DMS153 (cell line): ENCODE results near the gene CTSA.
"Not testable (repeated sequence)": the region's sequence is repeated elsewhere in the genome, so short reads cannot be mapped to it uniquely, and the experiment has no call there.

ENCODE experiments used
- DNase-seq: peaks from one replicate; lab custom pipeline; 2025; lab: John Stamatoyannopoulos, UW

Gene CTSA

DNA sequence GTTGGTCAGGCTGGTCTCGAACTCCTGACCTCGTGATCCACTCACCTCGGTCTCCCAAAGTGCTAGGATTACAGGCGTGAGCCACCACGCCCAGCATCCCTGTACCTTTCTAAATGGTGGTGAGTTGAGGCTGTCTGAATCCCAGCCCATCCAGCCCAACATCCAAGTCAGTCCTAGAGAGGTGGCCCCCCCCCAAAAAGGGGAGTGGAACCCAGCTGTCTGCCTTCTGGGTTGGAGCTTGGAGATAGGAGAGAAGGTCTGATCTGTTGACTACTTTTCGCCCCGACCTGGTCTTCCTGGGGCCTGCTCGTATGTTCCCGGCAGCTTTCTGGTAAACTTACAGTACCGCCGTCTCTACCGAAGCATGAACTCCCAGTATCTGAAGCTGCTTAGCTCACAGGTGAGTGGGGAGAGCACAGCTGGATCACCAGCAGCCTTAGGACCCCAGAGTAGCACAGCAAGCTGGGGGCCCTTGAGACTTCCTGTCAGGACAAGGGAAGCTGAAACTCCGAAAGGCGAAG, 5.6 kb downstream of the CTSA start:
- no peak for DNase-seq

DNA sequence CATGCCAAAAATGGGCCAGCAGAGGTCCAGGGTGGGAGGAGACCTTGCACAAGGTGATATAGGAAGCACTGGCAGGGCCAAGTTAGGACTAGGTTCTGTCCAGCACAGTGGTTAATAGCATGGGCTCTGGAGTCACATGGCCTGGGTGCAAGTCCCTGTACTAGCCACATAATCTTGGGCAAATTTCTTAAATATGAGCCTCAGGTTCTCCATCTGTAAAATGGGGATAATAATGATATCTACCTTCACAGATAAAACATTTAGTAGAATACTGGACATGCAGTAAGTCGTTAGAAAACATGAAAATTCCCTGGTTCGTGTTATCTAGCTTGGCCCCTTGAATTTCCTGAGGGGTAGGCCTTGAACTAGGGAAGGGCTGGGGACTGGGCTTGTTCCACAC, 6.2 kb downstream of the CTSA start:
- DNase-seq, result no peak

DNA sequence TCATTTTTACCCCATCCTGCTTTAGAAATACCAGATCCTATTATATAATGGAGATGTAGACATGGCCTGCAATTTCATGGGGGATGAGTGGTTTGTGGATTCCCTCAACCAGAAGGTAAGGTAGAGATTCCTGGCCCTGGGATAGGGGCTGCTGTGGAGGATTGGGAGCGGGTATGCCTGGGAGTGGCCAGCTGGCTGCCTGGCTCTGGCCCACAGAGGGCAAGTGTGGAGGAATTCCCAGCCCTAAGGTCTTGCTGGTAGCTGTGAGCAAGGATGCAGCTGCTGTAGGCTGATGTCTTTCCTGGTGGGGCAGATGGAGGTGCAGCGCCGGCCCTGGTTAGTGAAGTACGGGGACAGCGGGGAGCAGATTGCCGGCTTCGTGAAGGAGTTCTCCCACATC, 6.6 kb downstream of the CTSA start:
- DNase-seq, result no peak

DNA sequence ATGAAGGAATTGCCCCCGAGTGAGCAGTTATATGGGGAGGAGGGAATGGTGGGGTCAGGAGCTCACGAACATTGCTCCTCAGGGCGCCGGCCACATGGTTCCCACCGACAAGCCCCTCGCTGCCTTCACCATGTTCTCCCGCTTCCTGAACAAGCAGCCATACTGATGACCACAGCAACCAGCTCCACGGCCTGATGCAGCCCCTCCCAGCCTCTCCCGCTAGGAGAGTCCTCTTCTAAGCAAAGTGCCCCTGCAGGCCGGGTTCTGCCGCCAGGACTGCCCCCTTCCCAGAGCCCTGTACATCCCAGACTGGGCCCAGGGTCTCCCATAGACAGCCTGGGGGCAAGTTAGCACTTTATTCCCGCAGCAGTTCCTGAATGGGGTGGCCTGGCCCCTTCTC, 7.2 kb downstream of the CTSA start:
- no peak for DNase-seq

DNA sequence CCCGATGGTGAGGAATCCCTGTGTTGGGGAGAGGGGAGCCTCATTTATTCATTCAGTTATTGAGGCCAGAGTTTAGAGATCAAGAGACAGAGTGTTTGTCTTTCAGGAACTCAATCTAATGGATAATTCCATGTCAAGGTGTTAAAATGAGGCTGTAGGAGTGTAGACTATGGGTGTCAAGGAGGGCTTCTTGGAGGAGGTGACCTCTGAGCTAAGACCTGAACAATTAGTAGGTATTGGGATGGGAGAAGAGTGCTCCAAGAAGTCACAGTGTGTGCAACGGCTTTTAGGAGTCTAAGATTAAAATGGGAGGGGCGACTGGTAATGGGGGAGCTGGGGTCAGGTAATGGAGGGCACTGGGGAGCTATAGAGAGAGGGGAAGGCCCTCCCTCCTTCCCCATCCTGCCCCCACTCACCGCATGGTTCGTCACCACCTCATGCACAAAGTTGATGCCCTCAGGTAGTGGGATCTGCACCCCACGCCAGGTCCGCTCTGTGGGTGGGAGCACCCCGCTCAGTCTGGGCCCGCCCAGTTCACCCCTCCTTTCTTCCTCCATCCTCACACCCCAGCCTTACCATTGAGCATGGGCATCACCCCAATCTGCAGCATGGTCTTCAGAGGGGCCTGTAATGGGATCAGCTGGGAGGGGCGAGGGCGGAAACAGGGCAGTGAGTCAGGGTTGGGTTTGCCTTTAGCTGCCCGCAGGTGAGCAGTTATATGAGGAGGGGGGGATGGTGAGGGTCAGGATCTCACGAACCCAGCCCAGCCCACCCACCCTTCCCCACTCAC, 8.1 kb downstream of the CTSA start:
- DNase-seq, result no peak

DNA sequence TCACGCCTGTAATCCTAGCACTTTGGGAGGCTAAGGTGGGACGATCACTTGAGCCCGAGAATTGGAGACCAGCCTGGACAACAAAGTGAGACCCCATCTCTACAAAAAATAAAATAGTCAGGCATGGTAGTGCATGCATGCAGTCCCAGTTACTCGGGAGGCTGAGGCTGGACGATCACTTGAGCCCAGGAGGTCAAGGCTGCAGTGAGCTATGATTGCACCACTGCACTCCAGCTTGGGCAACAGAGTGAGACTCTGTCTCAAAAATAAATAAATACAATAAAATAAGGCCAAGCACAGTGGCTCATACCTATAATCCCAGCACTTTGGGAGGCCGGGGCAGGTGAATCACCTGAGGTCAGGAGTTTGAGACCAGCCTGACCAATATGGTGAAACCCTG, 10.2 kb downstream of the CTSA start:
- DNase-seq, result not testable (repeated sequence)

DNA sequence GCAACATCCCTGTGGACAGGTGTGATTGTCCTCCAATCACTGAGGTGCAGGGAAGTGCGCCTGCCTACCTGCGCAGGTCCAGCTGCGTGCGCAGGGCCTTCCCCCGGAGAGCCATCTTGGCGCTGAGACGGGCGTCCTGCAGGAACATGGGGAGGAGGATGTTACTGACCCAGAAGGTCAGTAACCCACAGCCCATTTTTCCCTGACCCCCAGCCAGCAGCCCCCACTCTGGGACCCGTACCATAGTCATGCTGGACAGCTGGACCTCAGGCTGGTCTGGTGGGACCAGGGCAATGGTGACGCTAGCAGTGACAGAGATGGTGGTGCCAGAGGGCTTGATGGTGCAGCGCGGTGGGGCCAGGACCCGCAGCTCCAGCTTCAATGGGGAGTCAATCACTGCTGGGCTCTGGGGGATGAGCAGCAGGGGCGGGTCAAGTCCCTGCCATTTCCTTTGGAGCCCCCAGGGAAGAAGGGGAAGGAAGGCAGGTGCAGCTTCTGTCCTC, 11.1 kb downstream of the CTSA start:
- no peak for DNase-seq

DNA sequence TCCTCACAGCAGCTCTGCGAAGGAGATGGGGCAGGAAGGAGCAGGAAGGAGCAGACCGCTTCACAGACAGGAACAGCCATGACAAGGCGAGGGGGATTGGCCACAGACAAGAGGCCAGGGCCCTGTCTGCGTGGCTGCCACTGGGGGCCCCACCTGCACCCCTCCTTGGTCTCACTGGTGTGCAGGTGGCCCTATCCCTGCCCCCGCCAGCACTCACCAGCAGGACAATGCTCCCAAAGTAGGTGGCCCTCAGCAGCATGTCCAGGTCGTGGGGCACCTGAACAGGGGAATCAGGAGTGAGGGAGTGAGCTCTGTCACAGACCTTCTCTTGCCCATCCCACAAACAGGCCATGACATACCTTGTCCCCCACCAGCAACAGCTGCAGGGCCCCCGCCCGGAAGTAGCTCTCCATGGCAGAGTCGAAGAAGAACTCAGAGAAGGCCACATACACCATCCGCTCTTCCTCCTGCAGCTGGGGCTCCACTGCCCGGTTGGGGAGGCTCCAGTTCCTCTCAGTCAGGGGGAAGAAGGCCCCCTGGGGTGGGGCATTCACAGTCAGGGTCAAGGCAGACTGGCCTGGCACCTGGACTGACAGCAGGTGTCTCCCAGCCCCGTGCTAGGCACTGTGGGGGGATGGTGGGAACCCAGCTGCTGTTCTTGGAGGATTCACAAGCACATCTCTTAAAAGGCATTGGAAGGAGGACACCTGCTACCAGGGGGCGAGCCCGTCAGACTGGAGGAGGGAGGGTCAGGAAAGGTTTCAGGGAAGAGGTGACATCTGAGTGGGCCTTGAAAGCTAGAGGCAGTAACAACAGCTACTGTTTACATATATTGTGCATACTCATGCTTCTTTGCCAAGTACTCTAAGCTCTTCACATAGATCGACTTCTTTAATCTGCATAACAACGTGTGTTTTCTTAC, 13.7 kb downstream of the CTSA start:
- DNase-seq, result no peak

DNA sequence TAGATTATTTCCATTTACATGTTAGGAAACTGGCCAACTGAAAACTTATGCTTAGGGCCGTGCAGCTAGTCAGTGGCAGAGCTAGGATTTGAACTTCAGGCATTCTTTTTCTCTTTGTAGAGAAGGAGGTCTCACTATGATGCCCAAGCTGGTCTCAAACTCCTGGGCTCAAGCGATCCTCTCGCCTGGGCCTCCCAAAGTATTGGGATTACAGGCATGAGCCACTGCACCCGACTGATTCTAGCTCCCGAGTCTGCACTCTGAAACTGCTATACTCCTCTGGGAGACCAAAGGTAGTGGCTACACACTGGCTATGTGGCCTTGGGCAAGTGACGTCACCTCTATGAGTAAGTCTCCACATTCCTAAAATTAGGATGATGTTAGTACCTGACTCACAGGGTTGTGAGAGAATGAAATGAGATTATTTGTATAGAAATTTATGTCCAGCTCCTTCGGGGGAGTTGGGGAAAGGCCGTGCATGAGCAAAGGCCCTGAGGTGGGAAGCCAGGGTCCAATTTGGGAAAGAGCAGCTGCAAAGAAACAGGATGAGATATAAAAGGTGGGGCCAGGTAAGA, 14.5 kb downstream of the CTSA start:
- no peak for DNase-seq

DNA sequence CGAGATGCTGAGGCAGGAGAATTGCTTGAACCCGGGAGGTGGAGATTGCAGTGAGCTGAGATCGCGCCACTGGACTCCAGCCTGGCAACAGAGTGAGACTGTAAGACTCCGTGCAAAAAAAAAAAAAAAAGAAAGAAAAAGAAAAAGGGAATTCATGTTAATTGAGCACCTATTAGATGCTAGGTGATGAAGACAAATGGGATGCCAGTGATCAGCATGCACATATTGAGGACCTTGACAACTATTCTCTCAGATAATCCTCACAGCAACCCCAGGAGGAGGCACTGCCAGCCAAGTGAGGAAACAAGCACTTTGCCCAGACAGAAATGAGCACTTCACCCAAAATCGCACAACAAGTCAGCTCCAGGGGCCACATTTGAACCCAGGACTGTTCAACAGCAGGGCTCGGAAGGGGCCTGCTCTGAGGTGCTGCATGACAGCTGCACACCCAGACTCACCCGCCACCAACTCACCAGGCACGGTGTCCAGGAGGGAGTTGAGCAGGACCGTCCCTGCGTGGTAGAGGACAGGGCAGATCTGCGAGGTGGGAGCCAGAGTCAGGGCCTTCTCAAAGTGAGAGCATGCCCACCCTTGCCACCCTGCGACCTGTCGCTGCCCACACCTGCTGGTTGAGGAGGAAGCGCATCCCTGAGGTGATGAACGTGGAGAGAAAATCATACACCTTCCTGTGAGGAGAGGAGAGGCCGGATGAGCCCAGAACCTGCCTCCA, 16.2 kb downstream of the CTSA start:
- no peak for DNase-seq

DNA sequence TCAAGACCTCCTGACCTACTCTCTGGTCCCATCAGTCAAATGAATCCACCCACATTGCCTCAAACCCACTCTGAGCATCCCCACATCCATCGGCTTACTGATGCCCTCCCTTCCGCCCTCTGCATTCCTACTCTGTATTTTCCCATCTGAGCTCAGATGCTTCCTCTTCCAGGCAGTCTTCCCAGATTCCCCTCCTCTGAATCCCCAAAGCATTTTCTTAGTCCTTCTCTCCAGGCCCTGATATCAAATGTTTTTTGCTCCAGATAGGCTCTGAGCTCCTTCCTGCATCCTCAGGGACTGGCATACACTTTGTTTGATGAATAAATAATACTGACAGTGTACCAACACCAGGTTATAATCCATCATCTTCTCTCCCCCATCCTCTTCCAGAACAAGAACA, 16.9 kb downstream of the CTSA start:
- DNase-seq, result no peak

DNA sequence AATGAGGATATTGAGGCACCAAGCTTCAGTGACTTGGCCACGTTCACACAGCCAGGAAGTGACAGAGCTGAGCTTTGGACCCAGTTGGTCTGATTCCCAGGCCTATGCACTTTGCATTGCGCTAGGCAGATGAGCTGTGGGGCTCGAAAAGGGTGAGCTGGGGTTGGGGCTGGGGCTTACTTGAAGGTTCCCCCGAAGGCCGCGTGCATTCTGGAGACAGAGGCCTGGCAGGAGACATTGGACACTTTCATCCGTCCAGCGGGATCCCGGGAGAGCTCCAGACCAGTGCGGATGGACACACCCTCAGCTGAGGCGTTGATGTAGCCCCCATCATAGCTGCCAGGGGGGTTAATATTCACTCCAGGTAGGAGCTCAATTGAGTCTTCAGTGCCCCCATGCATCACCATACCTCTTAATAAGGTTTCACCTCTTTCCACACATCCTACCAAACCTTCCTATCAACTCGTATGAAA, 18.2 kb downstream of the CTSA start:
- no peak for DNase-seq

DNA sequence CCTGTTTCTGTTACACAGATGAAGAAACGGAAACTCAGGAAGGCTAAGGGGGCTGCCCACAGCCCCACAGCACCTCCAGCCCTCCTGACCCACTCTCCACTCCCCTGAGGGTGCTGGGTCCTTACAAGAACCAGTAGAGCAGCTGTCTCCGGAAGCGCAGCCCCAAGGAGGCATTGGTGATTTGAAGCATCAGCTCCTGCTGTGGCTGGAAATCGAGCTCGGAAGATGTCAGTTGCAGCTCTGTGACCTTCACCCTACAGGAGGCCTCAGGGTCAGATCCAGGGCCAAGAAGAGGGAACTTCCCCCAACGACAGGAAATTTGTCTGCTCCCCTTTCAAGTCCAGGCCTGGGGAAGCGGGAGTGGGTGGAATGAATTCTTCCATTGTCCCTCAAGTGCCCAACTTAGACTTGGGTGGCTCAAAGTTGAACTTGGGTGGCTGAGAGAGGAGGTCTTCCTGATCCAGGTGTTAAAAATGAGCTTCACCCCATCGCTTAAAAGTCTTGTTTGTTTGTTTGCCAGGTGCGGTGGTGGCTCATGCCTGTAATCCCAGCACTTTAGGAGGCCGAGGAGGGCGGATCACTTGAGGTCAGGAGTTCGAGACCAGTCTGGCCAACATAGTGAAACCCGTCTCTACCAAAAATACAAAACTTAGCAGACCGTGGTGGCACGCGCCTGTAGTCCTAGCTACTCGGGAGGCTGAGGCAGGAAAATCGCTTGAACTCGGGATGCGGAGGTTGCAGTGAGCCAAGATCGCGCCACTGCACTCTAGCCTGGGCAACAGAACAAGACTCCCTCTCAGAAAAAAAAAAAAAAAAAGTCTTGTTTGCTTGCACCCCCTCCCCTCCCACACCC, 18.9 kb downstream of the CTSA start:
- no peak for DNase-seq

DNA sequence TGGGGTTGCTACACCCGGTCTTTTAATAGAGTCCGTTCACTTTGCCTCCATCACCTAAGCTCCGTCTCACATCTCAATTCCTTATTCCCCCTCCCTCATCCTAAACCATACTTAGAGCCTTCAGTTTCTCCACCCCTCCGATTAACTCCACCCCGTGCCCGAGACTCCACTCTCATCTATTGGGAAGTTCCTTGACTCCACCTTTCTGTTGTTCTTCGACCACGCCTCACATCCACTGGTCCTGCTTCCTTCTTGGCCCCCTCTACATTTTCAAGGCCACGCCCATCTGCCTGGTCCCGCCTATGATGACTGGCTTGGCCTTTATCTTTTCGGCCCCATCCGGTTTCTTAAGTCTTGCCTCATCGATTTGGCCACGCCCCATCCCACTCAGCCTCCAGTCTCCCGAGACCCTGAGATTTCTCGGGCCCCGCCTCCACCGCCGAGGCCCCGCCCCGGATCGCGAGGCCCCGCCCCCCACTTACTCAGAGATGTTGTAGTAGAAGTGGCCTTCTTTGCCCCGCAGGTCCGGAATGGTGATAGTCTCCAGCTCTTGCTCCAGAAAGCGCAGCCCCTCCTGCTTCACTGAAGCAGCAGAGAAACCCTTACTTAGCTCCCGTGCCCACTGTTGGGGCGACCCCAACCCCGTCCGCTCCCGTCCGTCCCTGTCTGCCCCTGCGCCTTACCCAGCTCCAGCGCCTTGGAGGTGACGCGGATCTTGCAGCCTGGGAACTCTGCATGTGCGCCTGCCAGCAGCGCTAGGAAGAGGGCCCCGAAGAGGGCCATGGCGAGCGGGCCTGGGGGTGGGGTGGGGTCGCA, 19.7 kb downstream of the CTSA start:
- peak; percentile 91 for DNase-seq

DNA sequence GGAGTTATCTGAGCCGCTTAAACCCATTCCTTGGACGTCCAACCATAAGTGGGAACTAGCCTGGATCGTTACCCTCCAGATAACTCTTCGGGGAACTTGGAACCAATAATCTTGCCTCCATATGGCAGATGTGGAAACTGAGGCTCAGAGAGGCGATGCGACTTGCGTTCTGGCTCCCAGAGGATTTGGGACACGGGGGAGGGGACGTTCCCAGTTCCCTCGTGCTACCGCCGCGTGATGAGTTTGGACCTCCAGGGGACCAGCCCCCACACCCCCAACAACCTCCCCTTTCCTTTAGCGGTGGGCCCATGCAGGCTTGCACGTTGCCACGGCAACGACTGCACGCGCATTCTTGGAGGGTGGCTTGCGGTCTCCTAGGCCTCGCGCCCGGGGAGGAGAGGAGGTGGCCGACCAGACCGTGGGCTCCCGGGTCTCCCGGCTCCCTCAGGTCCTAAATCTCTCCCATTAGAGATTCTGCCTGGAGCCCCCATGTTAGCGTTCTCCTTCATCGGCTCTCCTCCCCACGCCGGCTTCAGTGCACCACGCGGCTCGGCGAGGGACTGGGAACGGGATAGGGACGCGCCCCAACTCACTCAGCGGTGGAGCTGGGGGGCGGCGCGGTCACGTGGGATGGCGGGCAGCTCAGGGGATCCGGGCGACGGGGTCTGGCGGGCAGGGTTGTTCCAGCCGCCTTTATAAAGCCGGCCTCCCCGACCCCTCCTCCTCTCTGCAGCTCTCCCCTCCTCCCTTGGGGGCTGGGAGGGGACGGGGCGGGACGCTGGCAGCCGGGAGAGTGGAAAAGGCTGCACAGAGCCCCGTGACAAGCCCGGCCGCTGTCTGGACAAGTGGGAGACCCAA, 20.6 kb downstream of the CTSA start, which contains the start of gene PLTP:
Gene PLTP, minus strand, starts transcription at position 670 of the 858 bp plus-strand sequence. CDS start 703 bp downstream, outside the sequence.
- no peak for DNase-seq

DNA sequence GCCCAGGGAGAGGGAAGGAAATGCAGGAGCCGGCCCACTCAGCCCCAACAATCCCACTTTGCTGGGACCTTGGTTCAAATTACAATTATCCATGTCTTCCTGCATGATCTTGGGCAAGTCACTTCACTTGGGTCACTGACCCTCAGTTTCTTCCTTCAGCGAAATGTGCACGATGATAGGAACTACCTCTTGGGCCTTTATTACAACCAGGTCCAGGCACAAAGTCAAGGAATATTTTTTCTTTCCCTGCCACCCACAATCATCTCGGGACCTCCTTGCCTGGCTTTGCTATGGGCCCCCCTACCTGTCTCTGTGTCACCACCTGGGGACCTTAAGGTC, 21.2 kb downstream of the CTSA start:
- no peak for DNase-seq

DNA sequence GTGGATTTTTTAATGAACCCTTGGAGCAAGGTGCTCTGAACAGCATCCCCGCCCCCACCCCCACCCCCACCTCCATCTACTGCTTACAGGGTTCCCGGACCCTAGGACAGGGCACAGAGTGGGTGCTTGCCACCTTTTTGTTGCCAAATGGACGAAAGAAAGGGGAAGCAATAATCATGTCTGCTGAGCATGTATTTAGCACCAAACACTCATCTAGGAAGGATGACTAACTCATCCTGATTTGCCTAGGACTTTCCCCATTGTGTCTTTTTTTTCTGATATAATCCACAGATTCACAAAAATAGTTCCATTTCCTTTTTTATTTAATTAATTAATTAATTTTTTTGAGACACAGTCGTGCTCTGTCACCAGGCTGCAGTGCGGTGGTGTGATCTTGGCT, 22.0 kb downstream of the CTSA start:
- DNase-seq, result no peak

DNA sequence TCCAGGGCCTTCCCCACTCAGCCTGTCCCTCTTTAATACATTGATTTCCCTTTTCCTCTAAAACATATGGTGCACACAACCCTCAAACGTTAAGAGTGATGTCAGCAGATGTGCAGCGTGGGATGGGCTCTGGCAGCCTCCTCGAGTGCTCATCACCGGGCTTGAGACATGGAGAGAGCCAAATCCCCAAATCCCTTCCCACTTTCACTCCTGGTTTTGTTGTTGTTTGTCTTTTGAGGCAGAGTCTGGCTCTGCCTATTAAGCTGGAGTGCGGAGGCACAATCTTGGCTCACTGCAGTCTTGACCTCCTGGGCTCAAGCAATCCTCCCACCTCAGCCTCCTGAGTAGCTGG, 26.6 kb downstream of the CTSA start:
- no peak for DNase-seq

DNA sequence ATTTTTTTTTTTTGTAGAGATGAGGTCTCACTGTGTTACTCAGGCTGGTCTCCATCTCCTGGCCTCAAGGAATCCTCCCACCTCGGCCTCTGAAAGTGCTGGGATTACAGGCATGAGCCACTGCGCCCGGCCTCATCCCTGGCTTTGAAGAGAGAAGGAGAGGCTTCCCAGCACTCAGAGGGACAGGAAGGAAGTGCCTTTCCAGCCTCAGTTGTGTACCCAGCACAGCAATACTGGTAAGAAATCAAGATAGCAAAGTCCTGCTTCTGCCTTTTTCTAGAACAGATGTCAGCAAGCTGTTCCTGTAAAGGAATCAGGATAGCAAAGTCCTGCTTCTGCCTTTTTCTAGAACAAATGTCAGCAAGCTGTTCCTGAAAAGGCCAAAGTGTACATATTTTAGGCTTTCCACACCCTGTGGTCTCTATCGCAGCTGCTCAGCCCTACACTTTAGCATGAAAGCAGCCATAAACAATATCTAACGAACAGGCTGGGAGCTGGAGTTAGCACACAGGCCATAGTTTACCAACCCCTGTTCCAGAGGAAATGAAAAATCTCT, 27.1 kb downstream of the CTSA start:
- DNase-seq, result no peak
